A549 (cell line): ENCODE measurements around the gene SH3BGR.

ENCODE experiments used
- CTCF ChIP-seq: fragments of >200 bp; sonication (Bioruptor Twin); formaldehyde crosslinking; IDR thresholded peaks from 3 replicates; pipeline ENCODE4 v1.5.1; 2016
- ELK1 ChIP-seq: fragments of 150-350 bp; IDR thresholded peaks from 2 replicates; pipeline ENCODE4 v1.6.1; 2014; ENCODE audit warnings: low read depth, mild to moderate bottlenecking, low read length
- EP300 ChIP-seq, 2 experiments: fragments of >200 bp; sonication (Bioruptor Twin); formaldehyde crosslinking; IDR thresholded peaks; 2 replicates in 1 of 2; 3 replicates in 1 of 2; pipeline ENCODE4 v1.6.1; 2016 to 2017
- ESRRA ChIP-seq: fragments of 150-350 bp; IDR thresholded peaks from 2 replicates; pipeline ENCODE4 v1.6.1; 2014; ENCODE audit warnings: mild to moderate bottlenecking, low read length, borderline replicate concordance
- KDM1A ChIP-seq: fragments of 200-600 bp; sonication (generic); IDR thresholded peaks from 2 replicates; pipeline ENCODE4 v1.6.1; 2016; ENCODE audit warnings: low read depth, mild to moderate bottlenecking
- KDM5A ChIP-seq: fragments of 200-600 bp; sonication (generic); IDR thresholded peaks from 2 replicates; pipeline ENCODE4 v1.6.1; 2016; ENCODE audit warnings: antibody characterized with exemption, mild to moderate bottlenecking
- MAFK ChIP-seq: fragments of 450-650 bp; IDR thresholded peaks from 2 replicates; pipeline ENCODE4 v1.6.1; 2014; ENCODE audit not compliant: partially characterized antibody
- MAX ChIP-seq: IDR thresholded peaks from 2 replicates; pipeline ENCODE4 v1.6.1; 2012
- POLR2A ChIP-seq: IDR thresholded peaks from 2 replicates; pipeline ENCODE4 v1.6.1; 2012; ENCODE audit warnings: mild to moderate bottlenecking, low read length
- POLR2AphosphoS2 ChIP-seq: conservative IDR thresholded peaks from 2 replicates; pipeline ENCODE4 v1.6.1; 2012; ENCODE audit warnings: low read length, improper control_type of control experiment, inconsistent platforms
- RAD21 ChIP-seq, 2 experiments: fragments of >200 bp in 1 of 2; sonication (Bioruptor Twin) in 1 of 2; formaldehyde crosslinking in 1 of 2; IDR thresholded peaks in 1 of 2; conservative IDR thresholded peaks in 1 of 2; 2 replicates in 1 of 2; 3 replicates in 1 of 2; pipeline ENCODE4 v1.6.1; 2012 to 2018; ENCODE audit warnings: inconsistent platforms in 1 of 2
- RFX5 ChIP-seq: fragments of 450-650 bp; IDR thresholded peaks from 2 replicates; pipeline ENCODE4 v1.7.1; 2014; ENCODE audit warnings: antibody characterized with exemption, mild to moderate bottlenecking, moderate library complexity
- SMC3 ChIP-seq: fragments of >200 bp; sonication (Bioruptor Twin); formaldehyde crosslinking; IDR thresholded peaks from 3 replicates; pipeline ENCODE4 v1.6.1; 2018; ENCODE audit warnings: inconsistent platforms
- USF2 ChIP-seq: fragments of 450-650 bp; IDR thresholded peaks from 2 replicates; pipeline ENCODE4 v1.6.1; 2014; ENCODE audit warnings: antibody characterized with exemption

- TF ChIP-seq CTCF (no peak), MAX (no peak), RFX5 (no peak), KDM1A (no peak), ELK1 (no peak), EP300 (IDR thresholded peaks at IDR 0.05) (no peak), ESRRA (no peak), RAD21 (conservative IDR thresholded peaks at IDR 0.05 in 1 of 2, IDR thresholded peaks at IDR 0.05 in 1 of 2) (no peak), SMC3 (no peak), POLR2A (no peak), KDM5A (no peak), POLR2AphosphoS2 (no peak), USF2 (no peak), MAFK (no peak)
These were observed 82.0 kb downstream of the SH3BGR start for GRCh38 chr21:39533545-39534380.
